ENCODE data around the gene CDC42BPA. TPM values are rescaled to one million over a fixed set of nuclear protein-coding genes. Genes with fewer than 3 reads are reported as not detected.

The CDC42BPA gene
- total and polyA plus RNA-seq, 11 donors = 9.8 to 33.8 (median 29.7) TPM

DNA sequence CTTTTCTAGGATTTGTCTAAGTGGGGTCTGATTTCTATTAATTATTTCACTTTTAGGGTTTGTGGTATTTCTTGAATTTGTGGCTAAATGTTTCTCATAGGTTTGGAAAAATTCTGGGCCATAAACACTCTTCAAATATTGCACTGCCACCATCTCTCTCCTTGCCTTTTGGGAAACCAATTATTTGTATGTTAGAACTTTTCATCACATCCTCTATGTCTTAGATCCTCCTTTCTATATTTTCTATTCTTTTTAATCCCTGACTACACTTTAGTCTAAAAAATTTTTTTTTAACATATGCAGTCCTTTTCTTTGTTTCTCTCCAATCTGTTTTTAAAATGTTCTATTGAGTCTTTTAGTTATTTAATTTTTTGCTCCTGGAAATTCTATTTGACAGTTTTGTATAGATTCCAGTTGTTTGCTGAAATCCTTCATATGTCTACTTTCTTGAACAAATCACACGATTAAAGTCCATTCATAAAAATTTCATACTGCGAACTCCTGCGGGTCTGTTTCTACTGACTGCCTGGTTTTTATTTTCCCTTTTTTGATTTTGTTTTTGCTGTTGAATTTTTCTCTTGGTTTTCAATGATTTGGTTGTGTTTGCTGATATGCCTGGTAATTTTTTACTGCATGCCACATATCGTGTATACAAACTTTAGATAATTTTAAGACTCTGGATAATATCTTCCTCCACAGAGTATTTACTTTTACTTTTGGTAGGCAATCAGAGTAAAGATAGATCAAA, 235.1 kb downstream of the CDC42BPA start:
- peaks cover 0 to 51% (median 15%) of the 10 kb centered on the region in 9 donors for H3K36me3 ChIP-seq
- intact Hi-C loops (cut with DNase I) = no loop called here
- TF ChIP-seq, protein P1, sequence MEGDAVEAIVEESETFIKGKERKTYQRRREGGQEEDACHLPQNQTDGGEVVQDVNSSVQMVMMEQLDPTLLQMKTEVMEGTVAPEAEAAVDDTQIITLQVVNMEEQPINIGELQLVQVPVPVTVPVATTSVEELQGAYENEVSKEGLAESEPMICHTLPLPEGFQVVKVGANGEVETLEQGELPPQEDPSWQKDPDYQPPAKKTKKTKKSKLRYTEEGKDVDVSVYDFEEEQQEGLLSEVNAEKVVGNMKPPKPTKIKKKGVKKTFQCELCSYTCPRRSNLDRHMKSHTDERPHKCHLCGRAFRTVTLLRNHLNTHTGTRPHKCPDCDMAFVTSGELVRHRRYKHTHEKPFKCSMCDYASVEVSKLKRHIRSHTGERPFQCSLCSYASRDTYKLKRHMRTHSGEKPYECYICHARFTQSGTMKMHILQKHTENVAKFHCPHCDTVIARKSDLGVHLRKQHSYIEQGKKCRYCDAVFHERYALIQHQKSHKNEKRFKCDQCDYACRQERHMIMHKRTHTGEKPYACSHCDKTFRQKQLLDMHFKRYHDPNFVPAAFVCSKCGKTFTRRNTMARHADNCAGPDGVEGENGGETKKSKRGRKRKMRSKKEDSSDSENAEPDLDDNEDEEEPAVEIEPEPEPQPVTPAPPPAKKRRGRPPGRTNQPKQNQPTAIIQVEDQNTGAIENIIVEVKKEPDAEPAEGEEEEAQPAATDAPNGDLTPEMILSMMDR (IDR thresholded peaks at IDR 0.05) = no peak
- no peak for TF ChIP-seq POLR2A (IDR thresholded peaks at IDR 0.05)
- H3K9me3 ChIP-seq = peaks cover 0 to 18% (median 9%) of the 10 kb centered on the region in 12 donors
- no peak for ATAC-seq
- no peak overlapping the region for H3K27ac ChIP-seq
- 81 to 99% (median 91%) methylated on average over 4 of the region's 4 CpGs for WGBS, 4 donors
- no peak overlapping the region for H3K4me3 ChIP-seq
- H3K4me1 ChIP-seq = no peaks in the 10 kb centered on the region
- H3K27me3 ChIP-seq = no peaks in the 10 kb centered on the region
- DNase-seq = no peak

DNA sequence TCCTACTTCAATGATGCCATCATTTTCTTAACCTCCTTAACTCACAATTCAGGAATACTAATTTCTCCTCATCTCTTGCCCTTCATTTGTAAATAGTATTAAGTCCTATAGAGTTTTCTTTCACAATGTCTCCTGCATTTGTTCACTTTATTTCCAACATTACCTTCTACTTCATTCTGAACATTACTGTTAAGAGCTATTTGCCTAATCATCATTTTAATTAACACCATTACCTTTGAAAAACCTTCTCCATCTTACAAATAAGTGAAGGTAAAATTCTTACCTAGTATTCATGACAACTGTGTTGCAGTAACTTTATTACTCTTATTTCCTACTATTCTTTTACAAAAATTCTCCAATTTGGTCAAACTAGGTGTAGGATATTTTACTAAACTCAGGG, 240.5 kb downstream of the CDC42BPA start:
- Histone ChIP-seq H3K4me1 (no peaks in the 10 kb centered on the region), H3K36me3 (peaks cover 0 to 58% (median 10%) of the 10 kb centered on the region in 9 donors), H3K27ac (no peak overlapping the region), H3K9me3 (peaks cover 0 to 2% (median 0%) of the 10 kb centered on the region in 12 donors), H3K4me3 (no peak overlapping the region), H3K27me3 (no peaks in the 10 kb centered on the region)
- intact Hi-C loops (cut with DNase I) = no loop called here
- ATAC-seq = no peak
- DNase-seq = no peak
- TF ChIP-seq POLR2A (IDR thresholded peaks at IDR 0.05) = no peak
- TF ChIP-seq, protein P1 (IDR thresholded peaks at IDR 0.05) = no peak

DNA sequence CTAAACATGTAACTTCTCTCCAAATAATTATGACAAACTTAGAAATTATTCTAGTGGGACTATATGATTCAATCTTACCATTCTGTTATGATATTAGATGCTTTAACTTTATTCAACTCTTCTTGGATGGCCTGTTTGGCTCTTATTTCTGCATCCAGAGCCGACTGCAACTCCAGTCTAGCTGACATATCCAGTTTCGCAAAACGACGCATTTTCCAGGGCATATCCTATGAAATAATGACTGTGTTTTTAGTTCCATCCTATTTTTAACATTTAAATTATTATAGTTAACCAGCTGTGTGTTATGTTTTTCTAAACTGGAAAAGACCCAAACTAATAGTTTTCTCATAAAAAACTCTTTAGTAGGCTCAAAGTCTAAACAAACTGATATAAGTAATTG, 244.5 kb downstream of the CDC42BPA start:
- DNase-seq = no peak
- Histone ChIP-seq H3K27me3 (no peaks in the 10 kb centered on the region), H3K4me1 (peaks cover 0 to 6% (median 0%) of the 10 kb centered on the region in 12 donors), H3K36me3 (peaks cover 0 to 77% (median 20%) of the 10 kb centered on the region in 9 donors), H3K27ac (no peak overlapping the region), H3K4me3 (no peak overlapping the region), H3K9me3 (no peaks in the 10 kb centered on the region)
- TF ChIP-seq, protein P1 (IDR thresholded peaks at IDR 0.05) = no peak
- no peak for TF ChIP-seq POLR2A (IDR thresholded peaks at IDR 0.05)
- 92 to 96% (median 94%) methylated on average over 4 of the region's 4 CpGs for WGBS, 4 donors
- ATAC-seq = no peak
- intact Hi-C loops (cut with DNase I) = no loop called here

DNA sequence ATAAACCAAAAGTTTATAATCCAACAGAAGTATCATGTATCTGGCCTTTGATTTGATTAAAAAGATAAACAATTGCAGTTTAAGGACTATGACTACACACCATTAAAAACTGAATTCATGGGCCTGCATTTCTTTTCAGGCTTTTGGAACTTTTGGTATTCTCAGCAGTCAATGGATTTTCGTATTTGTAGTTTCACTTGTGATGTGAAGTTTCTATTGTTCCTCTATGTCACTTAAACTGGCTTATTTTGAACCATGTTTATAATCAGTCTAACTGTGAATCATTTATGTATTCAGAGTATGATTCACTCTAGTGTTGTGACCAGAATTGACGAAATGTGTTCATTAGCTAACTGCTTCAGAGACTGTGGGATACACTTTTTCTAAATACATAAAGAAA, 245.3 kb downstream of the CDC42BPA start:
- peaks cover 0 to 80% (median 20%) of the 10 kb centered on the region in 9 donors for H3K36me3 ChIP-seq

More for the DNA sequence above, 245.3 kb downstream of the CDC42BPA start:
- no peak for ATAC-seq
- H3K27ac ChIP-seq = no peak overlapping the region
- no peaks in the 10 kb centered on the region for H3K27me3 ChIP-seq
- no peak for DNase-seq
- no peak for TF ChIP-seq POLR2A (IDR thresholded peaks at IDR 0.05)
- TF ChIP-seq, protein P1 (IDR thresholded peaks at IDR 0.05) = no peak
- intact Hi-C loops (cut with DNase I) = no loop called here
- WGBS, 4 donors = 89 to 93% (median 91%) methylated on average over 2 of the region's 2 CpGs
- H3K4me3 ChIP-seq = no peak overlapping the region
- H3K4me1 ChIP-seq = peaks cover 0 to 6% (median 0%) of the 10 kb centered on the region in 12 donors
- no peaks in the 10 kb centered on the region for H3K9me3 ChIP-seq
